Ascending aorta (tissue), 2 donors: ENCODE measurements around the gene FBXO48. TPM values are rescaled to one million over a fixed set of nuclear protein-coding genes. Genes with fewer than 3 reads are reported as not detected.

Source experiments
- DNase-seq, 2 donors: peaks; one replicate each; pipeline ENCODE4 v3.0.0-alpha.2; 2019; ENCODE audit warnings: low spot score in 2 of 2
- H3K27ac ChIP-seq, 2 donors: fragments of 200-600 bp; sonication (generic); one replicate each; pipeline ENCODE4 v1.5.1; 2016 to 2017; ENCODE audit warnings: mild to moderate bottlenecking in 1 of 2
- H3K27me3 ChIP-seq: fragments of 200-600 bp; sonication (generic); one replicate; pipeline ENCODE4 v1.5.1; 2017
- H3K36me3 ChIP-seq, 2 donors: fragments of 200-600 bp; sonication (generic); one replicate each; pipeline ENCODE4 v1.5.1; 2016
- H3K4me1 ChIP-seq, 2 donors: fragments of 200-600 bp; sonication (generic); one replicate each; pipeline ENCODE4 v1.5.1; 2016 to 2017; ENCODE audit warnings: mild to moderate bottlenecking in 1 of 2
- H3K4me3 ChIP-seq, 2 donors: fragments of 200-600 bp; sonication (generic); one replicate each; pipeline ENCODE4 v1.5.1; 2016 to 2017; ENCODE audit warnings: mild to moderate bottlenecking in 1 of 2
- H3K9me3 ChIP-seq, 2 donors: fragments of 200-600 bp; sonication (generic); one replicate each; pipeline ENCODE4 v1.5.1; 2016
- CTCF ChIP-seq, 3 experiments: fragments of 200-600 bp in 2 of 3; fragments of 450-650 bp in 1 of 3; sonication (generic) in 2 of 3; IDR thresholded peaks; one replicate each; pipeline ENCODE4 v1.5.1; 2016 to 2019; ENCODE audit warnings: antibody characterized with exemption in 3 of 3, mild to moderate bottlenecking in 1 of 3, moderate library complexity in 1 of 3
- intact Hi-C: fragments of 100-400 bp; cut with DNase I; formaldehyde crosslinking; loops from one replicate; pipeline ENCODE4 v1.15.1; 2023
- total RNA-seq: library from RNA; depleted of rRNA; stranded (reverse); fragments of >200 nt; gene quantifications from one replicate; pipeline ENCODE4 v1.1.0, GENCODE V29; 2016

FBXO48 gene
- total RNA-seq, 1 donor from 2014 or later, result 1.2 TPM

- H3K27ac ChIP-seq, result no peak overlapping the region
- intact Hi-C loops, result no loop called here
Measured at GRCh38 chr2:68426848-68427579, 40.1 kb downstream of the FBXO48 start.

GRCh38 chr2:68426446-68426845, 40.6 kb downstream of the FBXO48 start:
- no peak overlapping the region for H3K27ac ChIP-seq
- H3K9me3 ChIP-seq, result no peaks in the 10 kb centered on the region
- H3K27me3 ChIP-seq, result no peaks in the 10 kb centered on the region
- no peak overlapping the region for H3K4me3 ChIP-seq
- no peaks in the 10 kb centered on the region for H3K36me3 ChIP-seq
- H3K4me1 ChIP-seq, result no peaks in the 10 kb centered on the region
- DNase-seq, result no peak
- TF ChIP-seq CTCF (IDR thresholded peaks at IDR 0.05), result no peak
- intact Hi-C loops, result no loop called here

More at GRCh38 chr2:68426848-68427579, 40.1 kb downstream of the FBXO48 start:
- no peaks in the 10 kb centered on the region for H3K9me3 ChIP-seq
- H3K36me3 ChIP-seq, result no peaks in the 10 kb centered on the region
- TF ChIP-seq CTCF (IDR thresholded peaks at IDR 0.05), result no peak
- no peaks in the 10 kb centered on the region for H3K4me1 ChIP-seq
- DNase-seq, result no peak
- H3K4me3 ChIP-seq, result no peak overlapping the region
- H3K27me3 ChIP-seq, result no peaks in the 10 kb centered on the region

GRCh38 chr2:68425503-68425902, 41.6 kb downstream of the FBXO48 start:
- TF ChIP-seq CTCF (IDR thresholded peaks at IDR 0.05), result no peak
- Histone ChIP-seq H3K27ac (no peak overlapping the region), H3K4me3 (no peak overlapping the region), H3K4me1 (no peaks in the 10 kb centered on the region), H3K27me3 (no peaks in the 10 kb centered on the region), H3K9me3 (no peaks in the 10 kb centered on the region), H3K36me3 (no peaks in the 10 kb centered on the region)
- no peak for DNase-seq
- intact Hi-C loops, result no loop called here

GRCh38 chr2:68423966-68424650, 43.0 kb downstream of the FBXO48 start:
- no peaks in the 10 kb centered on the region for H3K9me3 ChIP-seq
- no peaks in the 10 kb centered on the region for H3K4me1 ChIP-seq
- no peak overlapping the region for H3K27ac ChIP-seq
- no peak overlapping the region for H3K4me3 ChIP-seq
- no peak for TF ChIP-seq CTCF (IDR thresholded peaks at IDR 0.05)
- DNase-seq, result no peak
- H3K36me3 ChIP-seq, result no peaks in the 10 kb centered on the region
- intact Hi-C loops, result no loop called here
- H3K27me3 ChIP-seq, result no peaks in the 10 kb centered on the region

GRCh38 chr2:68420254-68420910, 46.7 kb downstream of the FBXO48 start:
- Histone ChIP-seq H3K4me1 (no peaks in the 10 kb centered on the region), H3K36me3 (no peaks in the 10 kb centered on the region), H3K27ac (no peak overlapping the region), H3K4me3 (no peak overlapping the region), H3K27me3 (no peaks in the 10 kb centered on the region), H3K9me3 (no peaks in the 10 kb centered on the region)
- TF ChIP-seq CTCF (IDR thresholded peaks at IDR 0.05), result no peak
- DNase-seq, result no peak
- intact Hi-C loops, result no loop called here
